ENCODE results near the gene PPP2R2C. TPM values are rescaled to one million over a fixed set of nuclear protein-coding genes. Genes with fewer than 3 reads are reported as not detected.

PPP2R2C gene
- total and polyA plus RNA-seq, 2 experiments from 2014 or later, result not detected

- TF ChIP-seq EZH2 (IDR thresholded peaks at IDR 0.05; ENCODE audit: insufficient read depth, poor library complexity, severe bottlenecking) (no peak), EZH2phosphoT487 (IDR thresholded peaks at IDR 0.05; ENCODE audit: insufficient read depth, low read depth) (no peak)
- Histone ChIP-seq H3F3A (ENCODE audit: insufficient read depth) (no peaks in the 10 kb centered on the region), H3K9me2 (ENCODE audit: insufficient read depth) (no peaks in the 10 kb centered on the region), H3K9me3 (ENCODE audit: low read depth) (no peaks in the 10 kb centered on the region), H3K27ac (no peak overlapping the region), H2AFZ (no peak overlapping the region), H3K36me3 (ENCODE audit: low read depth) (no peaks in the 10 kb centered on the region), H3K4me2 (ENCODE audit: unreplicated experiment) (no peak overlapping the region), H3K27me3 (replicated peaks; ENCODE audit: insufficient read depth) (peaks cover 11% of the 10 kb centered on the region), H3K4me1 (ENCODE audit: insufficient read depth) (no peaks in the 10 kb centered on the region), H3K4me3 (no peak overlapping the region), H4K20me1 (ENCODE audit: insufficient read depth) (no peaks in the 10 kb centered on the region), H3K79me2 (ENCODE audit: insufficient read depth) (no peaks in the 10 kb centered on the region), H3K9ac (no peak overlapping the region)
- DNase-seq, result no peak
- 43 to 60% methylated on average over 7 of the region's 7 CpGs for WGBS, 2 experiments (ENCODE audit: low coverage in 1 of 2, low lambda C conversion rate in 2 of 2, missing lambda C conversion rate in 2 of 2)
- in situ Hi-C loops (cut with MboI), result no loop called here
Measured at GRCh38 chr4:6441758-6442157, 30.7 kb downstream of the PPP2R2C start.

- Histone ChIP-seq H3K36me3 (ENCODE audit: low read depth) (no peaks in the 10 kb centered on the region), H3K9me2 (ENCODE audit: insufficient read depth) (no peaks in the 10 kb centered on the region), H4K20me1 (ENCODE audit: insufficient read depth) (no peaks in the 10 kb centered on the region), H3K4me1 (ENCODE audit: insufficient read depth) (no peaks in the 10 kb centered on the region), H3F3A (ENCODE audit: insufficient read depth) (no peaks in the 10 kb centered on the region), H3K27ac (no peak overlapping the region), H3K4me2 (ENCODE audit: unreplicated experiment) (no peak overlapping the region), H2AFZ (no peak overlapping the region), H3K9me3 (ENCODE audit: low read depth) (no peaks in the 10 kb centered on the region), H3K9ac (no peak overlapping the region), H3K4me3 (no peak overlapping the region), H3K79me2 (ENCODE audit: insufficient read depth) (no peaks in the 10 kb centered on the region), H3K27me3 (replicated peaks; ENCODE audit: insufficient read depth) (peaks cover 9% of the 10 kb centered on the region)
- TF ChIP-seq EZH2 (IDR thresholded peaks at IDR 0.05; ENCODE audit: insufficient read depth, poor library complexity, severe bottlenecking) (no peak), EZH2phosphoT487 (IDR thresholded peaks at IDR 0.05; ENCODE audit: insufficient read depth, low read depth) (no peak)
- WGBS, 2 experiments (ENCODE audit: low coverage in 1 of 2, low lambda C conversion rate in 2 of 2, missing lambda C conversion rate in 2 of 2), result 5 to 8% methylated on average over 6 of the region's 6 CpGs
- in situ Hi-C loops (cut with MboI), result no loop called here
- no peak for DNase-seq
Measured at GRCh38 chr4:6441202-6441582, 31.2 kb downstream of the PPP2R2C start.

GRCh38 chr4:6440506-6441201, 31.8 kb downstream of the PPP2R2C start:
- in situ Hi-C loops (cut with MboI), result no loop called here
- H3K9me2 ChIP-seq (ENCODE audit: insufficient read depth), result no peaks in the 10 kb centered on the region
- no peaks in the 10 kb centered on the region for H3K9me3 ChIP-seq (ENCODE audit: low read depth)
- no peak overlapping the region for H3K4me3 ChIP-seq
- H3K4me2 ChIP-seq (ENCODE audit: unreplicated experiment), result no peak overlapping the region
- no peaks in the 10 kb centered on the region for H3K36me3 ChIP-seq (ENCODE audit: low read depth)
- no peak overlapping the region for H2AFZ ChIP-seq
- H3K27me3 ChIP-seq (replicated peaks; ENCODE audit: insufficient read depth), result peaks cover 5% of the 10 kb centered on the region
- H3F3A ChIP-seq (ENCODE audit: insufficient read depth), result no peaks in the 10 kb centered on the region
- H3K4me1 ChIP-seq (ENCODE audit: insufficient read depth), result no peaks in the 10 kb centered on the region
- H3K79me2 ChIP-seq (ENCODE audit: insufficient read depth), result no peaks in the 10 kb centered on the region
- 42 to 52% methylated on average over 7 to 8 of the region's 8 CpGs for WGBS, 2 experiments (ENCODE audit: low coverage in 1 of 2, low lambda C conversion rate in 2 of 2, missing lambda C conversion rate in 2 of 2)
- H4K20me1 ChIP-seq (ENCODE audit: insufficient read depth), result no peaks in the 10 kb centered on the region
- no peak overlapping the region for H3K27ac ChIP-seq
- TF ChIP-seq EZH2phosphoT487 (IDR thresholded peaks at IDR 0.05; ENCODE audit: insufficient read depth, low read depth) (no peak), EZH2 (IDR thresholded peaks at IDR 0.05; ENCODE audit: insufficient read depth, poor library complexity, severe bottlenecking) (no peak)
- no peak overlapping the region for H3K9ac ChIP-seq
- no peak for DNase-seq

- no peak for DNase-seq
- Histone ChIP-seq H3F3A (ENCODE audit: insufficient read depth) (no peaks in the 10 kb centered on the region), H3K4me1 (ENCODE audit: insufficient read depth) (no peaks in the 10 kb centered on the region), H3K79me2 (ENCODE audit: insufficient read depth) (no peaks in the 10 kb centered on the region), H3K9me2 (ENCODE audit: insufficient read depth) (no peaks in the 10 kb centered on the region), H3K9ac (no peak overlapping the region), H4K20me1 (ENCODE audit: insufficient read depth) (no peaks in the 10 kb centered on the region), H3K27me3 (replicated peaks; ENCODE audit: insufficient read depth) (no peaks in the 10 kb centered on the region; the same call in 1 of the 2 replicates), H3K27ac (no peak overlapping the region), H2AFZ (no peak overlapping the region), H3K36me3 (ENCODE audit: low read depth) (no peaks in the 10 kb centered on the region), H3K4me2 (ENCODE audit: unreplicated experiment) (no peak overlapping the region), H3K4me3 (no peak overlapping the region), H3K9me3 (ENCODE audit: low read depth) (no peaks in the 10 kb centered on the region)
- WGBS, 2 experiments (ENCODE audit: low coverage in 1 of 2, low lambda C conversion rate in 2 of 2, missing lambda C conversion rate in 2 of 2), result 41 to 46% methylated on average over 6 of the region's 6 CpGs
- in situ Hi-C loops (cut with MboI), result no loop called here
- TF ChIP-seq EZH2phosphoT487 (IDR thresholded peaks at IDR 0.05; ENCODE audit: insufficient read depth, low read depth) (no peak), EZH2 (IDR thresholded peaks at IDR 0.05; ENCODE audit: insufficient read depth, poor library complexity, severe bottlenecking) (no peak)
Measured at GRCh38 chr4:6439120-6439762, 33.2 kb downstream of the PPP2R2C start.
